HCT116 (cell line): Measurements from ENCODE around the gene CHRNA7.

ENCODE experiments used
- CEBPB ChIP-seq: IDR thresholded peaks from 2 replicates; pipeline ENCODE4 v1.6.1; 2012; ENCODE audit warnings: low read depth
- EZH2 ChIP-seq: fragments of 200-600 bp; sonication (generic); IDR thresholded peaks from 2 replicates; pipeline ENCODE4 v1.6.1; 2017; ENCODE audit warnings: antibody characterized with exemption, mixed run types
- JUND ChIP-seq: IDR thresholded peaks from 2 replicates; pipeline ENCODE4 v1.6.1; 2012
- POLR2AphosphoS5 ChIP-seq: IDR thresholded peaks from 2 replicates; pipeline ENCODE4 v1.6.1; 2011; ENCODE audit warnings: mild to moderate bottlenecking, low read depth, low read length, moderate library complexity
- TF ChIP-seq, protein P1 (sequence below), 3 experiments: fragments of 200-600 bp in 1 of 3; sonication (generic) in 1 of 3; IDR thresholded peaks in 2 of 3; conservative IDR thresholded peaks in 1 of 3; 2 replicates each; pipeline ENCODE4 v1.5.1; 2012 to 2017; ENCODE audit warnings: low read depth in 2 of 3, low read length in 2 of 3, antibody characterized with exemption in 1 of 3, borderline replicate concordance in 1 of 3, control low read depth in 1 of 3, mild to moderate bottlenecking in 1 of 3, mixed read lengths in 1 of 3, mixed run types in 1 of 3, moderate library complexity in 1 of 3; ENCODE audit not compliant: insufficient read depth in 1 of 3

GRCh38 chr15:32108661-32109060 lies 78.3 kb downstream of the CHRNA7 start:
- TF ChIP-seq, protein P1, sequence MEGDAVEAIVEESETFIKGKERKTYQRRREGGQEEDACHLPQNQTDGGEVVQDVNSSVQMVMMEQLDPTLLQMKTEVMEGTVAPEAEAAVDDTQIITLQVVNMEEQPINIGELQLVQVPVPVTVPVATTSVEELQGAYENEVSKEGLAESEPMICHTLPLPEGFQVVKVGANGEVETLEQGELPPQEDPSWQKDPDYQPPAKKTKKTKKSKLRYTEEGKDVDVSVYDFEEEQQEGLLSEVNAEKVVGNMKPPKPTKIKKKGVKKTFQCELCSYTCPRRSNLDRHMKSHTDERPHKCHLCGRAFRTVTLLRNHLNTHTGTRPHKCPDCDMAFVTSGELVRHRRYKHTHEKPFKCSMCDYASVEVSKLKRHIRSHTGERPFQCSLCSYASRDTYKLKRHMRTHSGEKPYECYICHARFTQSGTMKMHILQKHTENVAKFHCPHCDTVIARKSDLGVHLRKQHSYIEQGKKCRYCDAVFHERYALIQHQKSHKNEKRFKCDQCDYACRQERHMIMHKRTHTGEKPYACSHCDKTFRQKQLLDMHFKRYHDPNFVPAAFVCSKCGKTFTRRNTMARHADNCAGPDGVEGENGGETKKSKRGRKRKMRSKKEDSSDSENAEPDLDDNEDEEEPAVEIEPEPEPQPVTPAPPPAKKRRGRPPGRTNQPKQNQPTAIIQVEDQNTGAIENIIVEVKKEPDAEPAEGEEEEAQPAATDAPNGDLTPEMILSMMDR (IDR thresholded peaks at IDR 0.05 in 2 of 3, conservative IDR thresholded peaks at IDR 0.05 in 1 of 3; ENCODE audit: borderline replicate concordance in 1 of 3, insufficient read depth in 1 of 3, low read depth in 2 of 3, low read length in 2 of 3) = no peak
- TF ChIP-seq JUND (no peak), POLR2AphosphoS5 (no peak), EZH2 (no peak), CEBPB (no peak)
